COR-L47 (cell line): ENCODE data around the gene TMEM140.
"Not testable (repeated sequence)": the region's sequence is repeated elsewhere in the genome, so short reads cannot be mapped to it uniquely, and the experiment has no call there.

Source experiments
- DNase-seq: peaks from one replicate; lab custom pipeline; 2025; lab: John Stamatoyannopoulos, UW

The TMEM140 gene

DNA sequence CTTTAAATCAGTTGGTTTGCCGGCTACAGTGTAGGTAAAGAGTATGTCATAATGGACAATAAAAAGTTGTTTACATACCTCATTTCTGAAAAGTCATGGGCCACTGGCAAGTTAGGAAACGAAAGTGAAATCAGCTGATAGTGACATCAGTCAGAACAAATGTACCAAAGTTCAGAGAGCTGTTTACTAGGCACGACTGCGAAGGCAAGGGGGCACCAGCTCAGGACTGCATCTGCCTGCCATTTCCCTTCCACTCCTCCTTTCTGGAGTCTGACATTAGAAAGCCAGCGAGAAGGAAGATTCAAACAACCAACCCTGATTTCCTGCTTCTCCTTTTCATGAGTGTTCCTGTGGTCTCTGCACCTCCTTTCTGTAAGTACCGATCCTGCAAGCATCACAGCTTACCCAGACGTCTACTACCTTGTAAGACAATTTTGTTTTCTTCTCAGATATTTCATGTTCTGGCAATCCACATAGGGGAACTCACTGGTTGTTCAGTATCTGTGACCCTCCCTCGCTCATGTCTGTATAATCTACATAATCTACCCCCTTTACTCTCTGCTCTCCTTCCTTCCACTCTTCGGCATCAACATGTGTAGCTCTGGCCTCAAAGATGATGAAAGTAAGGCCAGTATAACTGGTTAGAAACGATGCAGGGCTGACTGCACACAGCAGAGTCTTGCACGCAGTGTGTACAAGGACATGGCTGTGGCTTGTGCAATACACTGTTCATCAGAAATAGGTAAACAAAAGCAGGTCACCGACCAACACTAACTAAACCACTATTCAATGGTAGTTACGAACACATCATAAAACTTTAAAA, at the start of gene TMEM140:
Gene TMEM140, plus strand, starts transcription at position 174 of the 823 bp plus-strand sequence. CDS start 16,370 bp downstream, outside the sequence.
- DNase-seq: no peak

DNA sequence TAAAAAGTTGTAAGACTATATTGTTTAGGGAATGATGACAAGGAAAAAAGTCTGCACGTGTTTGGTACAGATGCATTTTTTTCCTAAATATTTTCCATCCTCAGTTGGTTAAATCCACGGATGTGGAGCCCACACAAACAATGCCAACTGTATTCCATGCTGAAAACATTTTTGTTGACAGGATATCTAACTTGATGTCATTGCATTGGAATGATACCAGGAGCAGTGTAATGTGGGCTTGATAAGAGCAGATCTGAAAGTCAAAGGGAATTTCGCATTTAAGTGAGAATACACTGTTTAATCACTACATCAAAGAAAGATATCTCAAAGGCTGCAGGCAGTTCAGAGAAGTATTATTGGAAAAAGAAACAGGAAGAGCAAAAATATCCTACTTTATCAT, 49.5 kb upstream of the TMEM140 start:
- no peak for DNase-seq

DNA sequence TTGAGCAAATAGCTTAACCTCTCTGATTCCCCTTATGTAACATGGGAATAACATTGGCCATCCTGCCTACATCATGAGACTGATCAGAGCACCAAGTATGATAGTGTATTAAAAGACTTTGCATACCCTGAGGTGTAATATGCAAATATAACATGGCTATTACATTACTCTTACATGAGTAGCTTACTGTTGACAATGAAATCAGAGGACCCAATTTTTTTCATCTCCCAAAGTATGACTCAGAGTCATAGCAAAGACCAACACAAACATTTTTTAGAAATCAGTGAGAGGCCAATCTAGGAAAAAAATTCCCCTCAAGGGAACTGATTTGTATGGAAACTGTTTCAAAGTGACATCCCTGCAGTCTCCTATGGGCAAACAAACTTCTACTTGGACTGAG, 47.0 kb upstream of the TMEM140 start:
- no peak for DNase-seq

DNA sequence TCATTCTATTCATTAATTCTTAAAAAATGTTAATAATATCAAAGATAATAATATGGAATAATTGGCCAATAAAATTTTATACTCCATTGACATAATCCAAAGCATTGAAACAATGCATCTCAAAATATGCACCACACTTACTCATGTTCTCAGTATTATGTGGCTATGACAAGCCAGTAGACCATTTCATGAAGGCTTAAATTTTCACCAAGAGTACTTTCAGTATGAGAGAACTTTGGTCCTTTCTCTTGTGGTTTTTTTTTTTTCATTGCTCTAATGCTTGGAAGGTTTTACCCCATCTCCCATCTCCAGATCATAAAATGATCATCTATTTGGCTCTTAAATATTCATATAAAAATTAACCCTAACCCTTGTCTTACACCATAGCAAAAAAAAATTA, 45.5 kb upstream of the TMEM140 start:
- no peak for DNase-seq

DNA sequence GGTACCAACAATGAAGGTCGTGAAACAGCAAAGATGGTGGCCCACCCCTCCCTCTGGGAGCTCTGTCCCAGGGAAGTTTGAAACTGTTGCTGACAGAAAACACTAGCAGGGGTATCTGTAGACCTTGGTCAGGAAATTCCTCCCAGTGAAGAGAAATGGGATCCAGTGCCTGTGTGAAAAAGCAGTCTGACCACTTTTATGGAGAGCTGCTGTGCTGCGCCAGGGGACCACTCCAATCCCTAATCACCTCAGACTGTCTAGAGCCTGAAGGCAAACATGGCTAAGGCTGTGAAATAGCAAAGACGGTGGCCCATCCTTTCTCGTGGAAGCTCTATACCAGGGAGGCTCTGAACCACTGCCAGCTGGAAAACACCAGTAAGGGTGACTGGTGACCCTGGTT, 38.3 kb upstream of the TMEM140 start:
- DNase-seq: no peak

DNA sequence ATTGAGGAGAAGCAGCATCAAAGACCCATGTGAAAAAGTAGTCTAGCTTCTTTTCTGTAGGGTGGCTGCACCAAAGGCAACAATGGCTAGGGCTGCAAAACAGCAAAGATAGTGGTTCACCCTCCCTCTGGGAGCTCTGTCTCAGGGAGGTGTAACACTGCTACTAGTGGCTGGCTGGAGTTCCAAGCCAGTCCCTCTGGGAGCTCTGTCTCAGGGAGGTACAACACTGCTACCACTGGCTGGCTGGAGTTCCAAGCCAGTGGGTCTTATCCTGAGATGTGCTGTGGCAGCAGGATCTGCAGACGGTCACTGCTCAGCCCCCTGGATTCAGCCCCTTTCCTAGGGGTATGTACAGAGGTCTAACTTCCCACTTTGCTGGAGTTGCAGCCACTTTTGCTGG, 37.9 kb upstream of the TMEM140 start:
- DNase-seq: no peak

DNA sequence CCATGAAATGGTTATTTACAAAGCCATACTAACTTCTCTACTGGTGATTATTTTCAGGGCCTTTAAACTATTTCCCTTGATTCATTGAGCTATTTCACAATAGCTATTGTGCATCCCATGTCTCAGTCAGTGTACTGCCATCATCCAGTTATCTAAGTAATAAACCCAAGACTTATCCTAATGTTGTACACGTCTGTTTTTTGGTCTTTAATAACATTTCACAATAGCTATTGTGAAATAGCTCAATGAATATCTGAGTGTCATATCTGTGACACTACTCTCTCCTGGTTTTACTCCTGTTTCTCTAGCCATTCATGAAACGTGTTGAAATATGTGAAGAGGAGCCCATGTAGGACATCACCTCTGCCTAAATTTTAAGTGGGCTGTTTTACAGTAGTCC, 36.5 kb upstream of the TMEM140 start:
- no peak for DNase-seq

DNA sequence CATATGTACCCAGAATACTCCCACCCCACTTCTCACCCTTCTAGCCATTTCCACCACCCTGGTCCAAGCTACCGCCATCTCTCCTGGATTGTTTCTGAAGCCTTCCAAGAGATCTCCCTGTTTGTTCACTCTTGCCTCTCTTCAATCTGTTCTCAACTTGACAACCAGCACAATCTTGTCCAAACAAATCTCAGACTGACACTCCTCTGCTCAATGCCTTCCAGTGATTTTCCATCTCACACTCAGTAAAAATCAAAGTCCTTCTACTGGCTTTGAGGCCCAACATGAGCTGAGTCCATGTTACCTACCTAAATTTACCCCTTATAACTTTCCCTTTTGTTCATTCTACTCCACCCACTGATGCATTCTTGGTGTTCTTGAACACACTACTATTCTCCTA, 33.2 kb upstream of the TMEM140 start:
- DNase-seq: no peak

DNA sequence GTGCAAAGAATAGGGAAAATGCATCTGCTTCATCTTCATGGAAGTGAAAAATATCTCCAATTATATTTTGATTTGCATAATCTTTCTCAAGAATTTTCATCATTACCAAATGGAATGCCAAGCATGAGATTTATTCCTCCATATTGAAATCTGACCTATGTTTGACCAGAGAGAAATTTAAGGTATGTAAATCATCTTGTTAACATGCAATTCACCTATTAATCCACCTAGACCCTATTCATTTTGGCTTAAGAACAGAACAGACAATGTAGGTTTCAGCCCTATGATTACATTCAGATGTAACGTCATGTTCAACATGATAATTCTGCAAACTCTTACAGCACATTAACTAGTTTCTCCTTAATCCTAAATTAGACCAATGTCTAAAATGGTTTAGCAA, 30.8 kb upstream of the TMEM140 start:
- DNase-seq: no peak

DNA sequence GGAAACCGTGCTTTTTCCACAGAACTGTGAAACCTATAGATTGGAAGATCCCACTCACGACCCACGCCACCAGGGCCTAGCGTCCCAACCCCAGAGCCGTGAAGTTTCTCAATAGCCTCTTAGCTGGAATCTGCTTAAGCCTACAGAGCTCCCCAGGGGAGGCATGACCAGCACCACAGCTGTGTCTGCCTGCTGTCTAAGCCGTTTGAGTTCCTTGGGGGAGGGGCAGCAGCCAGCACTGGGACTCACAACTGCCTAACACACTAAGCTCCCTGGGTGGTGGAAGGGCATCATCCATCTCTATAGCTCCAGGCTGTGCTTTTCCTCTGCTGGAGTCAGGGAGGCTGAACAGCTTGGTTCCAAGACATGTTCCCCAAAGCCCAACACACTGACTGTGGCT, 26.0 kb upstream of the TMEM140 start:
- no peak for DNase-seq

DNA sequence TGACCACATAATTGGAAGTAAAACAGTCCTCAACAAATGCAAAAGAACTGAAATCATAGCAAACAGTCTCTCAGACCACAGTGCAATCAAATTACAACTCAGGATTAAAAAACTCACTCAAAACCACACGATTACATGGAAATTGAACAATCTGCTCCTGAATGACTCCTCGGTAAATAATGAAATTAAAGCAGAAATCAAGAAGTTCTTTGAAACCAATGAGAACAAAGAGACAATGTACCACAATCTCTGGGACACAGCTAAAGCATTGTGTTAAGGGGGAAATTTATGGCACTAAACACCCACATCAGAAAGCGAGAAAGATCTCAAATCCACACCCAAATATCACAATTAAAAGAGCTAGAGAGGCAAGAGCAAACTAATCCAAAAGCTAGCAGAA, 23.2 kb upstream of the TMEM140 start:
- DNase-seq: not testable (repeated sequence)

DNA sequence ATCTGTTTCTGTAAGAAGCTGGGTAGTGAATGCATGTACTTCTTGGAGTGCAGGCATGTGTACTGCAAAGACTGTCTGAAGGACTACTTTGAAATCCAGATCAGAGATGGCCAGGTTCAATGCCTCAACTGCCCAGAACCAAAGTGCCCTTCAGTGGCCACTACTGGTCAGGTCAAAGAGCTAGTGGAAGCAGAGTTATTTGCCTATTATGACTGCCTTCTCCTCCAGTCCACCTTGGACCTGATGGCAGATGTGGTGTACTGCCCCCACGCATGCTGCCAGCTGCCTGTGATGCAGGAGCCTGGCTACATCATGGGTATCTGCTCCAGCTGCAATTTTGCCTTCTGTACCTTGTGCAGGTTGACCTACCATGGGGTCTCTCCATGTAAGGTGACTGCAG, 18.9 kb upstream of the TMEM140 start:
- no peak for DNase-seq

DNA sequence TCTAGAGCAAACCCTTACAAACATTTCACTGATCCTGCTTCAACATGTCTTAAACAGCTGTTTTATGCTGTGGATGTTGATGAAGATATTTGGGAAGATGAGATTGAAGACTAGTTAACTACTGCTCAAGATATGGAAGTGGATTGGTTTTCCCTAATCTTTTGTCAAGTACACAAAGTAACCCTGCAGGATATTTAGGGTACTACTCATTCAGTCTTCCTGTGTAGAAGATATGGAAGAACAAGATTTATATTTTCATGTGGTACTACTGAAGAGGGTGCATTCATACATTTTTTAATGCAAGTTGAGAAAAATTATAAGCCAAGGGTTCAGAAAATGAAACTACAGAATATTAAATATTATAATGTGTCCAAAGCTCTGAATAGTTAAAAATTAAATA, 18.3 kb upstream of the TMEM140 start:
- no peak for DNase-seq

DNA sequence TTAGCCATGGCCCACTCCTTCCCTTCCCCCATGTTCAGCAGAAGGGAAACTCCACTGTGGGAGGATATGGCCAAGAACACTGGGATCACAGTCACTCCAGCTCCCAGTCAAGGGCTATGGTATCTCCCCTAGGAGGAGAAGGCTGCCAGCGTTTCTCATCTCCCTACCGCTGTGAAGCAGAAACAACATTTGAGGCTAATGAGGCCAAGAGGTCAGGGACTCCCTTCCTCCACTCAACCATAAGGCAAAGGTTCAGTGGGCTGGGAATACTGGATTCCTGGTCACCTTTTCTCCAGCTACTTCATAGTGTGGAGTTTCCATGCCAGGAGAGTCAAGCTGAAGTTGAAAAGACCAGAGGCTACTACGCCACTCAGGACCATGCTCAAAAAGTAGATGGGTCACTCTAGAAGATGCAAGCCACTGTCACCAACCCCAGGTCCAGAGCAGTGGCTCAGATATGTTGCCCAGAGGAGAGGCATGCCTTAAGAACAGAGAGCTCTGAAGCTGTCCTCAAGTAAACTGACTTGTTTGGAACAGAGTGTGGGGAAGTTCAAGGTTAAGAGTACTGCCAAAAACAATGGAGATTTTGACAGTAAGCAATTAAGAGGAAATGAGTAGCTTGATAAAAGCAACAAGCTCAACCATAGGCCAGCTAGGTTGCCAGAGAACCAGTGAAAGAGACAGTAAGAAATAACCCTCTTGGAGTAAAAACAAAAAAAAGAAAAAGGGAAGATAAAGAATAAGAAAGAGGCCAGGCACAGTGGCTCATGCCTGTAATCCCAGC, 3.8 kb upstream of the TMEM140 start:
- no peak for DNase-seq

DNA sequence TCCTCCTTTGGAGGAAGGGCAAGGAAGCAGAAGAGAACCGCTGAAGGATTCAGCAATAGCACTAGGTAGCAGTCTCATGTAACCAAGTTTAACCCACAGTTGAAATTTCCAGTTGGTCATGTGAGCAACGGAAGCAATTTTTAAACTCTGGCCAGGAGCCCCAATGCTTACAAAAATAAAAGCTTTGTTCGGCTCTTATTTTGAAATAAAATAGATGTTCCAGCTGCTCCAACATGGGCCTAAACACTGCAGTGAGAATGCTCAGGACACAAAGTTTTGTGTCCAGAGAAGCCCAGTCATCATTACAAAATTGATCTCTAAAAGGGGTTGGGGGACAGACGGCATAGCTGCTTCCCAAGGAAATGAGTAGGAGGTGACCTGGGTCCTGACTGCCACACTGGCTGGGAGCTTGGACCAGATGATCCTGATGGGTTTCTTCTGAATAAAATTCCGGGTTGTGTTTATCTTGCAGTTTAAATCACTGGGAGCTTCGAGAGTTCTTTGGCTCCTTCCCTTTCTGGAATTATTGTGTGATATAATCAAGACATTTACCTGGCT, 452 bp upstream of the TMEM140 start:
- DNase-seq: no peak

DNA sequence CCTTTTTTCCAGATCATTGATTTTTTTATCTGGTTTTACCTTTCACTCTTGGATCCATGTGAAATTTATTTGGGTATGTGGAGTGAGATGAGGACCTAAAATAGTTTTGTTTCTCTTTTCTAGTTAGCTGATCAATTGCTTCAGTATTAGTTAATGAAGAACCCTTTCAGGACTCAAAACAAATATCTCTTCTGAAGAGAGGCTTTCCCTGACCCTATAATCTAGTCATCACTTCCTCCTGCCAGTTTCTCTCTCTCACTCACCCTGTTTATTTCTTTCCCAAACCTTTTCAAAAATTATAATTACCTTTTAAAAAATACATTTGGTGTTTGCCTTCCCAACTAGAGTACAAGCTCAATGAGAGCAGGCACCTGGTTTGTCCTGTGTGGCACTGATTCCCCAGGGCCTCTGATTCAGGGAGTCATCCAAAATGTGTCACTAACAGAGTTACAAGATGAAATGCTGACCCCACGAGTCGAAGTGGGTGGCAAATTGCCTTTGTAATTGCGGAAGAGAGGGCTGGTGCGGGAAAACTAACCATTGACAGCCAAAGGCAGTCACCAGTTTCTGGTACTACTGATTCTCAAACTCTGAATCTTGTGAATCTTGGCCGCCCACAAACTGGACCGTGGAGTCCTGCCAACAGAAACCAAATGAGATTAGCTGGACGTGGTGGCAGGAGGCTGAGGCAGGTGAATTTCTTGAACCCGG, 2.4 kb downstream of the TMEM140 start:
- DNase-seq: no peak

DNA sequence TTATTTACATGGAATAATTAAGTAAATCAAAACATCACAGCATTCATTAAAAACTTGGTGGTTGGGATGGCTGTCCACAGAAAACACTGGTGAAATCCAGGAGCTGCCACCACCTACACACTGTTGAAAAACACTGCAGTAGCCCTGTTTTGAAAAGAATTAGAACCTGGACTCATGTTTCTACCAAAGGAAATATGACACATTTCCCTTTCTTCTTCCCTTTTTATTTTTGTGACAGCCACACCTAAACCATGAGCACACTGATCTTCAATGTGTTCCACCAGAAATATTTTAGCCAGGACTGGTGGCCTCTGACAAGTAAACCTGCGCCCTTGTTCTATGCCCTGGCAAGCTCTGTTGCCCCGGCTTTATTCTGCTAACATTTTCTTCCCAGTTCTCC, 3.3 kb downstream of the TMEM140 start:
- DNase-seq: no peak

DNA sequence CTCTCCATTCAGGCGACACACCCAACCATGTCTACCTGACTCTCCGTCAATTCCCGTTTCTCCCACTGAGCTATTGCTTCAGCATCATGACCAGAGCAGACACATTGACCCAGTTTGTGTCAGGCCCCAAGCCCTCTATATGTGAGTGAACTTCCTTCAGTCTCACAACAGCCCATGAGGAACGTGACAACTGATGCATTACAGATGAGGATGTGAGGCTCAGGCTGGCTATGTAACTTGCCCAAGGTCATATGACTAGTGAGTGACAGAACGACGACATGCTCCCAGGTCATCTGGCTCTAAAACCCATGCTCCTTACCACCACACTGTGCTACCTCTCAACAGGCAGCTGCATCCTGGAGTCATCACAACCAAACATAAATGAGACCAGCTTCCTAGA, 3.7 kb downstream of the TMEM140 start:
- DNase-seq: no peak

DNA sequence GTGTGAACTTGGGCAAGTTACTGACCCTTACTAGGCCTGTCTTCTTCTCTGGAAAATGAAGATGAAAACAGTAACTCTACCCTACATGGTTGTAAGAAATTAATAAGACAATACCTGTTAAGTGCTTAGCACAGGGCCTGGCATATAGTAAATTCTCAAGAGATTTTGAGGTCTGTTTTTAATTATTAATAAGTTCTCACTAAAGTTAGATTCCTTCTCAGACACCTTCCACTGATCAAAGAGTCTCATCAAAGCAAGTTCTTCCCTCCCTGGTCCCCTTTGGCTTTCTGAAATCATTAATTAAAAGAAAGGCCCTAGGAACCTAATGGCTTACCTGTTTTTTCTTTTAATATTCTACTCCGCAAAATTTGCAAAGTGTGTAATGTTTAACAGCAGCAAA, 4.6 kb downstream of the TMEM140 start:
- DNase-seq: no peak

DNA sequence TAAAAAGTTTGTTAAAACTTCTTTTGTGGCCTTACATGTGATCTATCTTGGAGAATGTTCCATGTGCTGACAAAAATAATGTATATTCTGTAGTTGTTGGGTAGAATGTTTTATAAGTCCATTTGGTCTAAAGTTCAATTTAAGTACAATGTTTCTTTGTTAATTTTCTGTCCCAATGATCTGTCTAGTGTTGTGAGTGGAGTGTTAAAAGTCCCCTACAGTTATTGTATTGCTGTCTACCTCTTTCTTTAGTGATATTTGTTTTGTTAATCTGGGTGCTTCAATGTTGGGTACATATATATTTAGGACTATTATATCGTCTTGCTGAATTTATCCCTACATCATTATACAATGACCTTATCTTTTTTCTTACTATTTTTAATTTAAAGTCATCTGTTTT, 6.9 kb downstream of the TMEM140 start:
- no peak for DNase-seq

DNA sequence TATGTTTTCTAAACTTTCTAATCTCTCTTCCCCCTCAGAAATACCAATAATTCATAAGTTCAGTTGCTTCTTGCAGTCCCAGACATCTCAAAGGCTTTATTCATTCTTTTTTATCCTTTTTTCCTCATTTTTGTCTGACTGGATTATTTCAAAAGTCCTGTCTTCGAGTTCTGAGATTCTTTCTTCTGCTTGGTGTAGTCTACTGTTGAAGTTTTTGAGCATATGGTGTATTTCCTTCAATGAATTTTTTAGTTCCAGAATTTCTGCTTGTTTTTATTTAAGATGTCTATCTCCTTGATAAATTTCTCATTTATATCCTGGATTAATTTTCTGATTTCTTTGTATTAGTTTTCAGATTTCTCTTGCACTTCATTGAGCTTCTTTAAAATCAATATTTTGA, 8.4 kb downstream of the TMEM140 start:
- no peak for DNase-seq

DNA sequence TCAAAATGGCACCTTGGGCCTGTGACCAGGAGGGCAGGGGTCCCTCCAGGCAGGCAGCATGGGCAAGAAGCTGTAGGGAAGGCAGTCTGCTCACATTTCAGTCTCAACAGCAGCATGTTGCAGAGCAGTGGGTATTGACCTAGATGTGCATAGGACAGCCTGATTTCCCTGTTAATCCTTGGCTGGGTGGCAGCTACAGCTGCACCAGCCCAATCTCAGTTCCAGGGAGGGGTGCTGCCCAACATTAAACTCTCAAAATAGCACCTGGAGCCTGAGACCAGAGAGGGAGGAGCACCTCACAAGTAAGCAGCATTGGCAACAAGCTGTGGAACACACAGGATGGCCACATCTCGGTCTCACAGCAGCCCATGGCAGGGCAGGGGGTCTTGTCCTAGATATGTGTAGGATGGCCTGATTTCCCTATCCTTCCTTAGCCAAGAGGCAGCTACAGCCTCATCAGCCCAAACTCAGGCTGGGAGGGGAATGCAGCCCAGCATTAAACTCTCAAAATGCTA, 10.3 kb downstream of the TMEM140 start:
- DNase-seq: no peak
